WTC11 (cell line): ENCODE results near the gene SLC13A5.

ENCODE experiments used
- E2F4 ChIP-seq: sonication (generic); formaldehyde crosslinking; IDR thresholded peaks from 2 replicates; pipeline ENCODE4 v1.8.1; 2022; ENCODE audit warnings: low read depth, mild to moderate bottlenecking, moderate library complexity, missing genetic modification reagents, borderline replicate concordance
- FOXP1 ChIP-seq: sonication (generic); formaldehyde crosslinking; IDR thresholded peaks from 2 replicates; pipeline ENCODE4 v1.8.0; 2022; ENCODE audit warnings: missing genetic modification reagents, mild to moderate bottlenecking, moderate library complexity, borderline replicate concordance
- FOXP4 ChIP-seq: sonication (generic); formaldehyde crosslinking; IDR thresholded peaks from 2 replicates; pipeline ENCODE4 v1.8.0; 2022; ENCODE audit warnings: mild to moderate bottlenecking, missing genetic modification reagents
- MAX ChIP-seq: sonication (generic); formaldehyde crosslinking; IDR thresholded peaks from 2 replicates; pipeline ENCODE4 v1.8.0; 2022; ENCODE audit warnings: mild to moderate bottlenecking, missing genetic modification reagents
- MLX ChIP-seq: sonication (generic); formaldehyde crosslinking; IDR thresholded peaks from 2 replicates; pipeline ENCODE4 v1.8.1; 2023; ENCODE audit warnings: mild to moderate bottlenecking, missing genetic modification reagents, moderate library complexity
- NFYB ChIP-seq: sonication (generic); formaldehyde crosslinking; conservative IDR thresholded peaks from 2 replicates; pipeline ENCODE4 v1.8.0; 2022; ENCODE audit warnings: low read depth, missing genetic modification reagents
- NR2C2 ChIP-seq: sonication (generic); formaldehyde crosslinking; IDR thresholded peaks from 2 replicates; pipeline ENCODE4 v1.8.0; 2022; ENCODE audit warnings: mild to moderate bottlenecking, missing genetic modification reagents
- TP53 ChIP-seq: sonication (generic); formaldehyde crosslinking; IDR thresholded peaks from 2 replicates; pipeline ENCODE4 v1.8.1; 2023; ENCODE audit warnings: mild to moderate bottlenecking, missing genetic modification reagents
- ZNF263 ChIP-seq: sonication (generic); formaldehyde crosslinking; IDR thresholded peaks from 2 replicates; pipeline ENCODE4 v1.8.1; 2022; ENCODE audit warnings: low read depth, mild to moderate bottlenecking, moderate library complexity, missing genetic modification reagents
- ZNF416 ChIP-seq: fragments of 250-450 bp; sonication (Bioruptor Pico); IDR thresholded peaks from 2 replicates; pipeline ENCODE4 v1.9.0; 2021; ENCODE audit warnings: mild to moderate bottlenecking, inconsistent platforms
- TF ChIP-seq, protein P1 (sequence below): fragments of 200-600 bp; IDR thresholded peaks from 2 replicates; pipeline ENCODE4 v1.8.0; 2022; ENCODE audit warnings: antibody characterized with exemption
- TF ChIP-seq, protein P2 (sequence below): sonication (generic); formaldehyde crosslinking; IDR thresholded peaks from 2 replicates; pipeline ENCODE4 v1.8.0; 2022; ENCODE audit warnings: missing genetic modification reagents
- TF ChIP-seq, protein P3 (sequence below): sonication (generic); formaldehyde crosslinking; IDR thresholded peaks from 2 replicates; pipeline ENCODE4 v1.8.1; 2023; ENCODE audit warnings: mild to moderate bottlenecking, moderate library complexity, missing genetic modification reagents

DNA sequence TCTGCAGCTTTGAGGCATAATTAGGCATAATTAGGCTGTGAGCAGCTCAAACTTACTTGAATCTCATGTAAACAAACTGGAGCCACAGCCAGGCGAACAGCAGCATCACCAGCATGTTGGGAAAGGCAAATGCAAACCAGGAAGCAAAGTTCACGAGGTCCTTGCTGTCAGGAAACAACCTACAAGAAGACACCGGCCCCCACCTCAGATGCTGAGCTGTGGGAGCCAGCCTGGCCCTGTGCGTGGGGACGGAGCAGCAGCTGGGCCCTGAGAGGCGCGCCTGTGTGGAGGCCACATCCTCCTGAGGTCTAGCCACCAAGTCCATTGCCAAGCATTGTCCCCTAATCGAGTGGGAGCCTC is 12.2 kb downstream of the SLC13A5 start:
- no peak for TF ChIP-seq ZNF263 (CRISPR knock-in tag)
- TF ChIP-seq, protein P1, sequence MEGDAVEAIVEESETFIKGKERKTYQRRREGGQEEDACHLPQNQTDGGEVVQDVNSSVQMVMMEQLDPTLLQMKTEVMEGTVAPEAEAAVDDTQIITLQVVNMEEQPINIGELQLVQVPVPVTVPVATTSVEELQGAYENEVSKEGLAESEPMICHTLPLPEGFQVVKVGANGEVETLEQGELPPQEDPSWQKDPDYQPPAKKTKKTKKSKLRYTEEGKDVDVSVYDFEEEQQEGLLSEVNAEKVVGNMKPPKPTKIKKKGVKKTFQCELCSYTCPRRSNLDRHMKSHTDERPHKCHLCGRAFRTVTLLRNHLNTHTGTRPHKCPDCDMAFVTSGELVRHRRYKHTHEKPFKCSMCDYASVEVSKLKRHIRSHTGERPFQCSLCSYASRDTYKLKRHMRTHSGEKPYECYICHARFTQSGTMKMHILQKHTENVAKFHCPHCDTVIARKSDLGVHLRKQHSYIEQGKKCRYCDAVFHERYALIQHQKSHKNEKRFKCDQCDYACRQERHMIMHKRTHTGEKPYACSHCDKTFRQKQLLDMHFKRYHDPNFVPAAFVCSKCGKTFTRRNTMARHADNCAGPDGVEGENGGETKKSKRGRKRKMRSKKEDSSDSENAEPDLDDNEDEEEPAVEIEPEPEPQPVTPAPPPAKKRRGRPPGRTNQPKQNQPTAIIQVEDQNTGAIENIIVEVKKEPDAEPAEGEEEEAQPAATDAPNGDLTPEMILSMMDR: no peak
- no peak for TF ChIP-seq NR2C2 (CRISPR knock-in tag)
- TF ChIP-seq TP53 (CRISPR knock-in tag): no peak
- no peak for TF ChIP-seq FOXP1 (CRISPR knock-in tag)
- no peak for TF ChIP-seq MAX (CRISPR knock-in tag)
- TF ChIP-seq MLX (CRISPR knock-in tag): no peak
- TF ChIP-seq ZNF416 (CRISPR knock-in tag): no peak
- no peak for TF ChIP-seq E2F4
- TF ChIP-seq NFYB: no peak
- TF ChIP-seq, protein P2, sequence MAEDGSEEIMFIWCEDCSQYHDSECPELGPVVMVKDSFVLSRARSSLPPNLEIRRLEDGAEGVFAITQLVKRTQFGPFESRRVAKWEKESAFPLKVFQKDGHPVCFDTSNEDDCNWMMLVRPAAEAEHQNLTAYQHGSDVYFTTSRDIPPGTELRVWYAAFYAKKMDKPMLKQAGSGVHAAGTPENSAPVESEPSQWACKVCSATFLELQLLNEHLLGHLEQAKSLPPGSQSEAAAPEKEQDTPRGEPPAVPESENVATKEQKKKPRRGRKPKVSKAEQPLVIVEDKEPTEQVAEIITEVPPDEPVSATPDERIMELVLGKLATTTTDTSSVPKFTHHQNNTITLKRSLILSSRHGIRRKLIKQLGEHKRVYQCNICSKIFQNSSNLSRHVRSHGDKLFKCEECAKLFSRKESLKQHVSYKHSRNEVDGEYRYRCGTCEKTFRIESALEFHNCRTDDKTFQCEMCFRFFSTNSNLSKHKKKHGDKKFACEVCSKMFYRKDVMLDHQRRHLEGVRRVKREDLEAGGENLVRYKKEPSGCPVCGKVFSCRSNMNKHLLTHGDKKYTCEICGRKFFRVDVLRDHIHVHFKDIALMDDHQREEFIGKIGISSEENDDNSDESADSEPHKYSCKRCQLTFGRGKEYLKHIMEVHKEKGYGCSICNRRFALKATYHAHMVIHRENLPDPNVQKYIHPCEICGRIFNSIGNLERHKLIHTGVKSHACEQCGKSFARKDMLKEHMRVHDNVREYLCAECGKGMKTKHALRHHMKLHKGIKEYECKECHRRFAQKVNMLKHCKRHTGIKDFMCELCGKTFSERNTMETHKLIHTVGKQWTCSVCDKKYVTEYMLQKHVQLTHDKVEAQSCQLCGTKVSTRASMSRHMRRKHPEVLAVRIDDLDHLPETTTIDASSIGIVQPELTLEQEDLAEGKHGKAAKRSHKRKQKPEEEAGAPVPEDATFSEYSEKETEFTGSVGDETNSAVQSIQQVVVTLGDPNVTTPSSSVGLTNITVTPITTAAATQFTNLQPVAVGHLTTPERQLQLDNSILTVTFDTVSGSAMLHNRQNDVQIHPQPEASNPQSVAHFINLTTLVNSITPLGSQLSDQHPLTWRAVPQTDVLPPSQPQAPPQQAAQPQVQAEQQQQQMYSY (CRISPR knock-in tag): no peak
- TF ChIP-seq, protein P3, sequence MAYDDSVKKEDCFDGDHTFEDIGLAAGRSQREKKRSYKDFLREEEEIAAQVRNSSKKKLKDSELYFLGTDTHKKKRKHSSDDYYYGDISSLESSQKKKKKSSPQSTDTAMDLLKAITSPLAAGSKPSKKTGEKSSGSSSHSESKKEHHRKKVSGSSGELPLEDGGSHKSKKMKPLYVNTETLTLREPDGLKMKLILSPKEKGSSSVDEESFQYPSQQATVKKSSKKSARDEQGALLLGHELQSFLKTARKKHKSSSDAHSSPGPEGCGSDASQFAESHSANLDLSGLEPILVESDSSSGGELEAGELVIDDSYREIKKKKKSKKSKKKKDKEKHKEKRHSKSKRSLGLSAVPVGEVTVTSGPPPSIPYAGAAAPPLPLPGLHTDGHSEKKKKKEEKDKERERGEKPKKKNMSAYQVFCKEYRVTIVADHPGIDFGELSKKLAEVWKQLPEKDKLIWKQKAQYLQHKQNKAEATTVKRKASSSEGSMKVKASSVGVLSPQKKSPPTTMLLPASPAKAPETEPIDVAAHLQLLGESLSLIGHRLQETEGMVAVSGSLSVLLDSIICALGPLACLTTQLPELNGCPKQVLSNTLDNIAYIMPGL (CRISPR knock-in tag): no peak
- no peak for TF ChIP-seq FOXP4 (CRISPR knock-in tag)
